ENCODE data around the gene PKN3.

DNA sequence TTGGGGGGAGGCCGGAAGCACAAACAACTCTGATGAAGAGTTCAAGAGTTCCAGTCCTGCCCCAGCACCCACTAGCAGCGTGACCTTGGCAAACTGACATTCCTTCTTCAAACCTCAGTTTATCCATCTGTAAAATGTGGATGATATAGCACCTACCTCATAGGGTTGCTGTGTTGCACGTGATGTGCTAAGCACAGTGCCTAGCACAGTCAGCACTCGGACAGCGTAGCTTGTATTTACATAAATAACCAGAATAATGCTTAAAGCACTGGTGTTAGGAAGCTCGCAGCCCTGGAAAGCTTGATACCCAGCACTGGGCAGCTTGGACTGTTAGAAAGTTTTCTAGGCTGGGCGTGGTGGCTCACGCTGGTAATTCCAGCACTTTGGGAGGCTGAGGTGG, 5.1 kb downstream of the PKN3 start:
- TF ChIP-seq CTCF (IDR thresholded peaks at IDR 0.05; ENCODE audit: low read length) (no peak), EZH2 (IDR thresholded peaks at IDR 0.05; ENCODE audit: borderline replicate concordance, low read length) (no peak)

All from OCI-LY1 (cell line).